ENCODE data around the gene TNFAIP8L3.

TNFAIP8L3 gene

DNA sequence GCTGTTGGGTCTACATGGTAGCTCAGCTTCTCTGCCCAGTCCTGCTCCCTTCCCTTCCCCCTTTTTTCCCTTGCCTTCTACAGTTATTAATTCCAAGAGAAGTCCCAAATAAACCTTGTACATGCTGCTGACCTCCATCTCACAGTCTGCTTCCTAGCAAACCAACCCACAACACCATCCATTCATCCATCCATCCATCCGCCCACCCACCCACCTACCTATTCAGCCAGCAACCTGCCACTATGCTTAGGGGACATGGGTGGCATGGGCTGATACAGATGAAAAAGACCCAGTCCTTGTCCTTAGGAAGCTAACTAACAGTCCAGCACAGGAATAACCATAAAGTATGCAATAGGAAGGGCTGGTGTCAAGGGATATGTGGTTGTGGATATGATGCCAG lies 5.7 kb downstream of the TNFAIP8L3 start:
- DNase-seq, result no peak

DNA sequence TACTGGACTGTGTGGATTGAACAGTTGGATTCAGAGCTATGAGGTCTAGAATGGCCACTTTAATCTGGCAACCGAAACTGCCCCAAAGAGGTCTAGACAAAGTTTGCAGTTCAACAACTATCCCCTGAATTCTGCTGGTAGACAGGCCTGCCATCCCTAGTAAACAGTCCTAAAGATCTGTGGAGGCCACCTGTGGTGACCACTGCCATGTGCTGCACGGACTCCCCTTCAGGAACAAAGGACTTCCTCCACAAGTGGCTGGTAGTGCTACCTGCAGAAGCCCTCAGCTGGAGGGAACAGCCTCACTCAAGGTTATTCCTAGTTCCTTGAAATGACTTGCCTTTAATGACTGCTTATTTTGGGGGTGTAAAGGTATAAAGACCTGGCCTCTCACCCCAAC lies 6.1 kb downstream of the TNFAIP8L3 start:
- DNase-seq, result no peak

DNA sequence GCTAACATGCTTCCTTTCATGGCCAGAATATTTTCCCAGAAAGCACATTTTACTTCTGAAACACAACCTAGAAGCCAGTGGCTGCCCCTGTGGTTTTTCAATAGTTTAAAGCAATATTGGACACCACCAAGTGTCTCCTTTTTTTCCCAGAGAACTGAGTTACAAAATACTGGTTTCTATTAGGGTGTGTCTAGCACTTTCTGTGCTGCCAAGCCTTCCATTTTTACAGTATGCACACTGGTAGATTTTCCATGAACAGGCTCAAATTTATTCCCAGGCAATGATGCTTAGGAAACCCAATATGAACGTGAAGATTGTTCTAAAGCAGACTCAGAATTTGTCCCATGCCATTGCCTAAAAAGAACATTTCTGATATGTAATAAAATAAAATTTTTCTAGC lies 7.2 kb downstream of the TNFAIP8L3 start:
- no peak for DNase-seq

DNA sequence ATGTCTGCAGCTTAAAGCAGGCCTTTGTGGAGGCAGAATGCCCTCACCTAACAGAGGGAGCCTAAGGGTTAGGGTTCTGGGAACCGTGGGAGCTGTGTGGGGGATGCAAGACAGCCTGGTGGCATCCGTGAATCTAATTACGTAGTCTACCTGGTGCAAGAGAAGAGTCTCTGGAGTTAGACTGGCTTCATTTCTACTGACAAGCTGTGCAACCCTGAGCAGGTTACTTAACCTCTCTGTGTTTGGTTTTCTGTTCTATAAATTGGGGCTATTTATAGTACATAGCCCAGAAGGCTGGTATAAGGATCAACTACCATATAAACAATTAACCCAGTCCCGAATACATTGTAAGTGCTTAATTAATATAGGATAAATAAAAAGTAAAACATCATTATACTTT lies 8.3 kb downstream of the TNFAIP8L3 start:
- DNase-seq, result no peak

DNA sequence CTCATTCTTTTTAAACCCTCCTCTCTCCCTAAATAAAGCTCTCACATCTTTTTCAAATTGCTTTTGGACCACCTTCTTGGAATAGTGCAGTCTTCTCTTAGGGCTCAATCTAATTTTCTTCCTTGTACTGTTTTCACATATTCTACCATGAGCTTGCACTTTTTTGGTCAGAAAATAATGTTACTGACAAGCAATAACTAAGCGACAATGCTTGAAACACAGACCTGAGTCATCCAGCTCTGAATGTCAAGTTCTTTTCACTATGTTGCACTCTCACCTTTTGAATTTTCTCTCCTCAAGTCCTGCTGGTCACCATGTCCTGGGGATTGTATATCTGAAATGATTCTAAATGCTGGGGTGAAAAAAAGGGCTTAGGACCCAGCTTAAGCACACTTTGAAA lies 8.9 kb downstream of the TNFAIP8L3 start:
- no peak for DNase-seq

DNA sequence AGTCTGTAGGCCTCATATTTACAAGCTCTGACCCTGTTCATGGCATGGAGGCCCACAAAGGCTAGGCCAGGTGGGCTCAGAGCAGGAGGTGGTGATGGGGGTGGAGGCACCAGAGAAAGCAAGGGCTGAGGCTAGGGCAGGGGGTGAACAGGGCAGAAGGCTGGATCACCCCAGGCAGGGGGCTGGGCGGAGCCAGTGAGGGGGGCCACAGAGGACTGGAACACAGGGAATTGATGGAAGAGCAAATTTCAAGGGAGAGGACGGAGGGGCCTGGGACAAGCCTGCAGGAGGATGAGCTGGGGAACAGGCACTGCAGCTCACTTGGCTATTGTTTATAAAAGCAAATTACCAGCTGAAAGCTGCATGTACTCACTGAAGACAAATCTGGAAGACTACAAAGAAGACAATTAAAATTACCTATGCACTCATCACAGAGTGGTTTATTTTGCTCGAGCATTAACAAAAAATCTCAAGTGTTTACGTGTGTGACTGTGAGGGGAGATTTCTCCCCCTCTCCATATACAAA lies 11.0 kb downstream of the TNFAIP8L3 start:
- DNase-seq, result no peak

DNA sequence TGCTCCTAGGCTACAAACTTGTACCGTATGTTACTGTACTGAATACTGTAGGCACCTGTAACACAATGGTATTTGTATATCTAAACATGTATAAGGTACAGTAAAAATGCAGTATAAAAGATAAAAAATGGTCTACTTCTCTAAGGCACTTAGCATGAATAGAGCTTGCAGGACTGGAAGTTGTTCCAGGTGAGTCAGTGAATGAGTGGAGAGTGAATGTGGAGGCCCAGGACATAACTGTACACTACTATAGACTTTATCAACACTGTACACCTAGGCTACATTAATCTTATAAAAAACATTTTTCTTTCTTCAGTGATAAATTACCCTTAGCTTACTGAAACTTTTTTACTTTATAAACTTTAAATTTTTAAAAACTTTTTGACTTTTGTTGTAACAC lies 12.5 kb downstream of the TNFAIP8L3 start:
- no peak for DNase-seq

DNA sequence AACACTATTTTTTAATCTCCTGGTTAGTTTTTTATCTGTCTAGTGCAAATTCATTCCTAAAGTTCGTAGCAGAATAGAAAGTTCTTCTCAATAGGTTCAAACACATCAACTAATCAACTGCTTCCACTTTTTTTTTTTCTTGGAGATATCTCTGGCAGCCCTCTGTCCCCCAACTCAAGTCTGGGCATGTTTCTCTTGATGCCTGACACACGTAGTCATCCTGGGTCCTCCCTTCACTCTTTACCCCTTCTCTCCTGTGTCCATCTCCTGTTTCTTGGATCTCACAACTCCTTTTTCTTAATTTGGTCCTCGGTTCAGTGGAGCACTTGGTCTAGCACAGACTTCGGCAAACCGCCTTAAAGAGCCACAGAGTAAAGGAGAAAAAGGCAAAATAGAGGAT lies 14.4 kb downstream of the TNFAIP8L3 start:
- DNase-seq, result no peak

DNA sequence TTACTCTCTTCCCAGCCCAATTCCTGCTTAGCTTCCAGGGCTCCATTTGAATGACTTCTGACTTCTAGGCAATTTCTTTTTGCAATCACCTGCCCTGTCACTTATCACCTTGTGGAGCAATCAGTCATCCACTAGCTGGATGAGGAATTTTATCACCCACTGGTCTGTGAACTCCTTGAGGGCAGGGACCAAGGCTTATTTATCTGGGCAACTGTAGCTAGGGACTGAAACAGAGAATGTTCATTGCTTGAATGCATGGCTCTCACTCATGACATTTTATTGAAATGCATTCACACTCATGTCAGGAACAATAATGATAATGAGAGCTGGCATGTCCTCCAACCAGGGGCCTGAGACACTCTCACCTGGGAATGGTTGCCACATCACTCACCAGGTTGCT lies 15.5 kb downstream of the TNFAIP8L3 start:
- DNase-seq, result no peak

DNA sequence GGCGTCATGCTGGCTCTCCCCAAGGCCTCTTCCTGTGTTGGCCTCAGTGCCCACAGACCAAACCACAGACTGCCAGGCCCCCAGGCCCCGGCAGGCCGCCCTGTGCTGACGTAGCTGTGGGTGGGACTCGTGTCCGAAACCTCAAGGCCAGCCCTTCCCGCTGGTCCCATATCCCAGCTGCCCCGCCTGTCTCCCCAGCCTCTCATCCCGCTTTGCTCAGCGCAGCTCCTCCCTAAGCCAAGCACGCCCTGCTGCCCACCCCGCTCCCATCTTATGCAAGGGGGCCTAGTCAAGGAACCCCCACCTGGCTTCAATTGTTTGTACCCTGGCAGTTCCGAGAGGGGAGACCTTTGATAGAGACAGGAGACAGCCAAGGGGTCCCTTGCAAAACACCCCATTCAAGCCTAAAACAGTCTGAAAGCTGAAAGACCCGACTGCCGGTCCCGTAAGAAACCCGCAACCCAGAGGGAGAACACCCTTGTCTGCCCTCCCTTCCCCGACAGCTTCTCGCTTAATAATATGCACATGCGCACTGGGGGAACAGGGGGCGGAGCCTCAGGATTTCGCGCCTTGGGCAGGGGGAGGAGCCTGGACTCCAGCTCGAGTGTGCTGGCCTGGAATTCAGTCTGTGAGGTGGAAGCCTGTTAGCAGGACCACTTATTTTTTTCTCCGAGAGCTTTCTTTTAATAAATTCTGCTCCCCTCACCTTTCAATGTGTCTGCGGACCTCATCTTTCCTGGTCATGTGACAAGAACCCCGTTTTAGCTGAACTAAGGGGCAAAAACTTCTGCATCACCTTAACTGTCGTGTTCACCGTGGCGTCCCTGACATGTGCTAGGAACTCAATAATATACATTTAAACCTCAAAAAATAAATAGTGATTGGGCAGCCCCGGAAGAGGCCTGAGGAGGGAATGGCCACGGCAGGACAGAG lies 17.2 kb downstream of the TNFAIP8L3 start:
- no peak for DNase-seq

DNA sequence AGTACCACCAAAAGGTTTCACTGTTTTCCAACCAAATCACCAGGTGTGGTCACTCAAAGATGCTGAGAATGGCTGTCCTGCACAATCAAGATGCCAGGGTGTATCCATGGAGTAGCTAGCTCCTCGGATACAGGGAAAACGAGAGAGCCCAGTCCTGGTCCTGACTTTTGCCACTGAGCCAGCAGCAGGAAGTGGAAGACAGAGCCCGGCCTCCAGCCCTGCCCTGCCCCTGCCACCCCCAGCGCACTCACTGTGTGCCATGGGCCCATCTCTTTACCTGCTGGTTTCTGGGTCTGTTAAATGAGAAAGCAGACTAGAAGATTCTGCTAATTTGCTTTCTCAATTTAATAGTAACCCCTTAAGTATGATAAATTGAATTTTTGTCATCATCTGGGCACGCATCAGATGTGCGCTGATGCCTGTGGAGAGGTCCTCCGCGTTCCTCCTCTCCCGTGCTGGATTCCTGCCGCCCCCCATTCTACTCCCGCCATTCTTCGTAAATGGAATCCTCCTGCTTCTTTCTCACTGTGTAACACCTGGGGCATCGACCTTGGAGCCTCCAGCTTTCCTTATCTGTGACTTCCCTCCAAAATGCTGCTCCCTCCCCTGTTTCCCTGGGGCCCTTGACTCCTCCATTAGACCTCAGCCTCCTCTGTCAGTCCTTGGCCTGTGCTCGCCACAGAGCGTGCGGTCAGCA lies 18.0 kb downstream of the TNFAIP8L3 start:
- no peak for DNase-seq

DNA sequence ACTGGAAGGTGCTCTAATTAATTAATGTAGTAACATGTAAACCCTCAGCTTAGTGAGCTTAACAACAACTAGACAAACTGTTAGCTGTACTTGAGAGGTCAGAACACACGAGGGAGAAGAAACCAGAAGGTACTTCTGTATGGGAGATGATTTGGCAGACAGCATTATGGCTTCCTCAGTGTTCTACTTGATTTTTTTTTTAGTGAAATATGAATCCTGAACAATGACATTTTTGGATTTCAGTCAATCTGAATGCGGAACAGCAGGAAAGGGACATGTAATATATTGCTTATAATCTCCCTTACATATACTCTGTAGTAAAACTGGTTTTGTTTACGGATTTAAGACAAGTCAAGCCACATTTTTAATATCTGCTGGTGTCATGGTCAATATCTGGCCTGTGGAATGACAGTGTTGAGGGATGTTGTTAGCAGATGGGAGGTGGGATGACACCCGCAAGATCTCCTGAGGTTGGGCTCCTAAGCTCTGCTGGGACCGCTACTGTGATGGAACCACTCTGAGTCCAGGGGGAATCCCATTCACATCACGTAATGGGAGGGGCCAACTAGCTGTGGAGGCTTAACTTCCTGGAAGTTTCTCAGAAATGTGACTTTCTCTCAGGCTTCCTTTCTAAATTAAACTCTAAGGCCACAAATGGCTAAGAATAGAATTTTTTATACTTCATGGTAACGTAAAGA lies 18.7 kb downstream of the TNFAIP8L3 start:
- DNase-seq, result no peak

DNA sequence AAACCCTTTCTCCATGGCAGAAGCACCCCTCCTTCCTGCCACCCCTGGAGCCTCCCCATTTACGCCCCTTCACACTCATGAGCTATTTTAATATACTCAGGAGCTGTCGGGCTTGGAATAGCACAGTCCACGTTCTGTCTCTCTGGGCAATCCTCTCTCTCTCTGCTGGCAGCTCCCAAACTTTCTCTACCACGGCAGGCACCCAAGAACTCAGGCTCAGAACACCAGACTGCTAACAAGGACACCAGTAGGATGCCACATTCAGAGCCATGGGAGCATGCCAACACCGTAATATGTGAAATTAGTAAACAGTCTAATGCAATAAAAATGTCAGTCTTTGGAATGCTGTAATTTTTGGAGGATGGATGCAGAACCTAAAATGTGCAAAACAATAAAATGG lies 19.3 kb downstream of the TNFAIP8L3 start:
- DNase-seq, result no peak

DNA sequence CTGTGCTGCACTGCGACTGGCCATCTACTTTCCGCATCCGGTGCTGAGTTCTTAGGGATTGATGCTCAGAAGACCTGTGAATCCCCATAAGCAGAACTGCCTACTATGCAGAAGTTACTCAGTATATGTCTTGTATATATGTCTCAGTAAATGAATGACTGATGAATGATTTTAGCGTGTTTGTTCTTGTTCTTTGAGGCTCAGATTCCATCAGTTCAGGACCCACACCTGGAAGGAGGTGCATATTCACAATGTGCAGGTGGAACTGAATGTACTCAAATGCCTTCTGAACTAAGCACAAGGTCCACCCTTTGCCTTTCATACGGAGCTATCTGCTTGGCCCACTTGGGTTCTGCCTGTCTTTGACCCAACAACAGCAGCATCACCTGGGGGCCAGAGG lies 19.8 kb downstream of the TNFAIP8L3 start:
- DNase-seq, result no peak

DNA sequence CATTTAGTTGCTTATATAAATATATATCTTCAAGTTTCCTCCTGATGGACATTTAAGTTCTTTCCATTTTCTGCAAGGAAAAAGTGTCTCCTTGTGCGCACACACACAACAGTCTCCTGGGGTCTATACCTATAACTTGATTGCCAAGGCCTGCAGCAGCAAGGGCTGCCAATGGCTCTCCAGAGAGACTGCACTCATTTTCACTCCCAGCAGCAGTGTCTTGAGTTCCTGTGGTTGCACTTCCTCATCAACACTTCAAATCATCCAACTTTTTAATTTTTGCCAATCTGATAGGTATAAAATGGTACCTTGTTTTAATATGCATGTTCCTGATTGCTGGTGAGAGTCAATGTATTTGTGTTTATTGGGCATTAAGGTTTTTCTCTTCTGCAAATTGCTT lies 23.1 kb downstream of the TNFAIP8L3 start:
- DNase-seq, result no peak

DNA sequence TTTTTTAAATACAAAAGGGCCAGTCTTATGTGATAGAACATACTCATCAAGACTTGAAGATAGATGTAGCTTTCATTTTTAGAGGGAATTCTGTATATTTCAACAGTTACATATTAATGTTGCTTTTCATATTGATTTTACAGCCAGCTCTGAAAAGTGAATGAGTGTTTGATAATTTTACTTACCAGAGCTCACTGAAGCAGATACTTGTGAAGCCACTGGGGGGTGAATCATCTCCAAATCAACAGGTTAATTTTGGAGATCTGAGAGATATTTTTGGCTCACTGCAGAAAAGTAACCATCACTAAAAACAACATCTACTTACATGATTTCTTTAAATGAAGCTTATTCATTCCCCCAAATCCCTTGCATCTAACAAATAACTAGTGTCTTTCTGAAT lies 24.7 kb downstream of the TNFAIP8L3 start:
- no peak for DNase-seq

DNA sequence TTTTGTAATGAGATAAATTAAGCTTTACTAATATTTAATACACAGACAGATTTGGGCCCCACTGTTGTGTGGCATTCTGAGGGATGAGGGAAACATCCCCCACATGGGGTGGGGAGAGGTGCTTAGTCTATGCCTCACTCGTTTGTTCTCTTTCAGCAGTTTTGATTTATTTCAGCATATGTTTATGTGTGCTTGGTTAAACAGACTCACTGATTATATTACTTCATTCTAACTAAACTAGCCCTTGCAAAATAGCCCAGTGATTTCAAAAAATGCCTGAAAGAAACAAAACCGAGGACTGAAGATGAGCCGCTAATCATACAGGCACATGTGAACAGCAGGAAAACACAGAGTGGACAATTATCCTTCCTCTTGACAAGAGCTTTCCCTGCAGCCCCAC lies 27.2 kb downstream of the TNFAIP8L3 start:
- no peak for DNase-seq

DNA sequence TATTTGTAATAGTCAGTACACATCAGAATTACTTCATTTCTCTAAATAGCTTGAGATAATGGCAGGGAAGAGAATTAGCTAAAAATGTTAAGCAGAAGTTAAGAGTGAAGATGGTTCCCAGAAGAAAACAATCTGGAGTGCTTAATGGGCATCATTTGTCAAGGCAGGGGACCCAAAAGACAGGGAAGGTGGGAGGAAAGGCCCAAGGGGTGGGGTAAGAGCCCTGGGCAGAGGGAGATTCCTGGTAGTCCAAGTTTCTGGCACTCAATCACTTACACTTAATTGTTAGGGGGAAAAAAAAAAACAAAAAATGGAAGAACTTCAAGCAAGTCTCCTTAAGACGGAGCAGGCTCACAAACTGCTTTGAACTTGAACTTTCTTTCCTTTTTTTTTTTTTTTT lies 28.9 kb downstream of the TNFAIP8L3 start:
- no peak for DNase-seq

DNA sequence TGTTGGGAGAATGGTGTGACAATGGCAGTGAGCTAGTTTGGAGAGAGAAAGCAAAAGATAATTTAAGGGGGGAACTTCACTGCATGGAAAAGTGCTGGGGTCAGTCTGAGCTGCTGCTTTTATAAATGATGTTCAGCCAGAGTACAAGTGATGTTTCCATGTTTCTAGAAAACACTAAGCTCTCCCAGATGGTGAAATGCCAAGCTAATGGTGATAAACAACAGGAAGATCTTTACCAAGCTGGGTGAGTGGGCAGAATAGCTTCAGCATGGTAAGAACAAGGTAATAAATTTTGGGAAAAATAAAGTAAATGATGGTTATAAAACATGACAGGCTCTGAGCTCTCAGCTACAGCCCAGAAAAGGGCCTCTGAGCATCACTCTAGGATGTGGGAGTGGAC lies 29.4 kb downstream of the TNFAIP8L3 start:
- DNase-seq, result no peak

DNA sequence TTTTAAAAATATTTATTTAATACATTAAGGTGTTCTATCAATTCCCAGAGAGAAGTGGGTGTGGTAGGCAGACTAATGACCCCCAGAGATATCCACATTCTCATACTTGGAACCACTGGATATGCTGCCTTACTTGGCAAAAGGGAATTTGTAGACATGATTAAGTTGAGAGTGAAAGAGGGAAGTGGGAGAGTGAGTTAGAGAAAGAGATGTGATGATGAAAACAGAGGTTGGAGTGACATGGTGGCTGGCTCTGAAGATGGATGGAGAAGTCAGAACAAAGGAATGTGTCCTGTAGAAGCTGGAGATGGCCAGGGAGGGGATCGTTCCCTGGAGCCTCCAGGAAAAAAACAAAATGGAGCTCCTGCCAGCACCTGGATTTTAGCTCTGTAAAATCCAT lies 32.0 kb downstream of the TNFAIP8L3 start:
- DNase-seq, result no peak

DNA sequence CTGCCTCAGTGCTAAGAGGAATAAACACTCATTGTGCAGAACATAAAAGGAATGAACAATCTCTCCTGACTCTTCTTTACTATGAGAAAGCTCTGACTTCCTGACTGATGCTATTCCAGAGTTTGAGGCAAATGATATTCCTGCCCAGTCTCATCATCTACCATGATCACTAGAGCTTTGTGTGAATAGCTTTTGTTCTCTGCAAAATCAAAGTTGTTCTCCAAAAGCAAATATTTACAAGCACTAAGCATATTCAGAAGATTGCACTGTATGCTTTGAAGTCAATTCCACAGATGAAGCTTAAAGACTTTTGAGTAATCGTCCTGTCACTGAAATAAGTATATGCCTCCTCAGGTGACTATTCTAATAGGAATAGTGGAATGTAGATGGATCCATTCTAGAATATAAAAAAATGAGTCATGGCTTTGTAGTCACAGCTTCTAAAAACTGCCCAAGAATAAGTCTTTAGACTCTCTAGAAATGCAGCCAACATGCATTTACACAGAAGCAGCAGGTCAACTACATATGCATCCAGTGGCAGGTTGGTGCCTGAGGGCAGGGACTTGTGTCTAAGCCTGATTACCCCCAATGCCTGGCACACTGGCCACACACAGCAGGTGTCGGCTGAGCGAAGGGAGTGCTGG lies 34.6 kb downstream of the TNFAIP8L3 start:
- no peak for DNase-seq

DNA sequence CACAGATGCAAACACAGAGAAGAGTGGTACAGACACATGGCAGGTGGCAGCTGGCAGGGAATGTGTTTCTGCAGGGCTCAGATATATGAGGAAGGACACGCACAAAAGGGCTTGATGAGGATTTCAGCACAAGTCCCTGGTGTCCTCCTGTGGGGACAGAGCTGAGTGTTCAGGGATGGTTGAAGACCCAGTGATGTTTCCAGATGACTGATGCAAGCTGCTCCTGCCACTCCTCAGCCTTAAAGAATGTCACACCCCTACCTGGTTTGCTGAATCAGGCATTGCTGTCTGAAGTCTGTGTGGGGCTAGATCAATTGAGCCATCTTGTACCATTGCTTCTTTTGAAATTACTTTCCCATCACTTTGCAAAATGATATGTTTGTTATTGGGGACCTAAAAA lies 40.2 kb downstream of the TNFAIP8L3 start:
- no peak for DNase-seq

DNA sequence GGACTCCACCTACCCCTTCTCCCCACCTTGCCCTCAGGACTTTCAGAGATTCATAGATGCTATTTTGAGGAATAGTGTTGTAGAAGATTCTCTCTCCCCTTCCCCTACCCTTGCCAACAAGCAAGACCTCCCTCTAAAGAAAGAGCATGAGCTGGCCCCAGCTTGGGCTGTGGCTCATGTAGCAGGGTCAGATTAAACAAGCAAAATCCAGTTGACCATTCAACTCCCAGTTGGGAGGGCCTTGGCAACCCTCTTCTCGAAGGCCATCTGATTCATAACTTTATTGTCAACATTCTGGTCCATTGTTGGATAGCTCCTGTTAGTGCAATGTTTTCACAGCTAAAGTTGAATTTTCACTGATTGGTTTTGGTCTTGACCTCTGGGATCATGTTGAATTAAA lies 41.1 kb downstream of the TNFAIP8L3 start:
- no peak for DNase-seq
